HG02981 (cell line): ENCODE data around the gene CFAP251.
"Not testable (repeated sequence)": the region's sequence is repeated elsewhere in the genome, so short reads cannot be mapped to it uniquely, and the experiment has no call there.

Experiments
- ATAC-seq: cut with Tn5 transposase; IDR thresholded peaks from one replicate; pipeline ENCODE4 v1.9.1; 2021; ENCODE audit warnings: mild to moderate bottlenecking, moderate library complexity; ENCODE audit not compliant: unreplicated experiment

The CFAP251 gene

DNA sequence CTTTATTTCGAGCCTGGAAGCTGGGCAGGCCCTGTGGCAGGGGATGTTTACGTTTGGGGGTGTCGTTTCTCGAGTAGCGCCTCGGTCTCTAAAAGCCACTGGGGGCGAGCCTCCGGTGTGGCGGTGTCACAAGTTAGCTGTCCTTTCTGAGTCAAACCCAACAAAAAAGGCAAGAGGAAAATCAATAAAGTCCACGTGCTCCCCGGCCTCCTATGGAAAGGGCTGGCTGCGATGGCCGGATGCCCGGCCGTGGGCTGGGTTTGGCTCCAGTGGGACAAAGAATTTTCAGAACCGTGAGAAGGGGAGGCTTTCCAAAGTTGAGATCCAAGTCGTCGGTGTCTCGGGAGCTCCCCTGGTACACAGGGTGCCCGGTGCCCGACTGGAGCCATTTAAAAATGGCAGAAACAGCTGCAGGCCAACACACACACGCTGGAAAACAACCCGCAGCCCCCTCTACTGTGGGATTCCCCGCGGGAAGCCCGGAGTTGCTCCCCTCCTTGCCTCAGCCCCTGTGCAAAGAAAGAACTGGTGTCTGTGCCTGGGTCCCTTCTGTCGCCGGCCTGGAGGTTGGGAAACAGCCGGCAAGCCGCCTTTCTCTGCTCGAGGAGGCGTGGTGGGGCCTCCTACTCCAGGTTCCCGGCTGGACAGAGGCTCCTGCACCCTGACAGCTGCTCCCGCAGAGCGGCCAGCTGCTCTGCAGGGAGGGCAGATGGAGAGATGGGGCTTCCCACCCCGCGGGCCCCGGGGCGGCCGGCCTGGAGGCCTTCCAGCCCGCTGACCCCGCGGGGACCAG, 105.1 kb downstream of the CFAP251 start:
- ATAC-seq = no peak

DNA sequence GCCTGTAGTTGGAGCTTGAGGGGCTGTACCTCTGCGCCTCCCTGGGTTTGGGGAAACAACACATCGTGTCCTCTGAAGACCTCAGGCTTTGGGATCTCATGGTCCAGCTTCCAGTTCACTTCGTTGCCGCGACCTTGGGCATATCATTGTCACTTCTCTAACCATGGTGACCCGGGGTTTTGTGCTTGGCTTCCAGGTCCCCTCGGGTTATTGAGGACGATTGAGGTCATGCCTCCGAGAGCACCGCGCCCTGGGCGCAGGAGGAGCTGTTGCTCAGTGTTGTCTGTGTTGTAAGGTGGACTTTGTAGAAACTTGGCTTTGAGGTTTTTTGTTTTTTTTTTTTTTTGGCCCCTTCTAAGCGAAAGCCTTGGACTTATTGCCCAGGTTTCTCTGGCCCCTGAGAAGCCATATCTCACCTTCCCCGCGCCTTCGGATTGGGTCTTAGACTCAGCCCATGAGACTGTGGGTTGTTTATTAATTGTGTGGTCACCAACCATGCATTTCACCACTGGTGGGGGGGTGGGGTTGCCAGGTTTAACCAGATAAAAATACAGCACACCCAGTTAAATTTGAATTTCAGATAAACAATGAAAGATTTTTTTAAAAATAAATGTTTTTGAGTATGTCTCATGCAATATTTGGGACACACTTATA, 105.9 kb downstream of the CFAP251 start:
- ATAC-seq = no peak

- ATAC-seq = no peak
Measured at GRCh38 chr12:122026706-122027333, 108.4 kb downstream of the CFAP251 start.

- no peak for ATAC-seq
Measured at GRCh38 chr12:122028165-122028904, 109.9 kb downstream of the CFAP251 start.

DNA sequence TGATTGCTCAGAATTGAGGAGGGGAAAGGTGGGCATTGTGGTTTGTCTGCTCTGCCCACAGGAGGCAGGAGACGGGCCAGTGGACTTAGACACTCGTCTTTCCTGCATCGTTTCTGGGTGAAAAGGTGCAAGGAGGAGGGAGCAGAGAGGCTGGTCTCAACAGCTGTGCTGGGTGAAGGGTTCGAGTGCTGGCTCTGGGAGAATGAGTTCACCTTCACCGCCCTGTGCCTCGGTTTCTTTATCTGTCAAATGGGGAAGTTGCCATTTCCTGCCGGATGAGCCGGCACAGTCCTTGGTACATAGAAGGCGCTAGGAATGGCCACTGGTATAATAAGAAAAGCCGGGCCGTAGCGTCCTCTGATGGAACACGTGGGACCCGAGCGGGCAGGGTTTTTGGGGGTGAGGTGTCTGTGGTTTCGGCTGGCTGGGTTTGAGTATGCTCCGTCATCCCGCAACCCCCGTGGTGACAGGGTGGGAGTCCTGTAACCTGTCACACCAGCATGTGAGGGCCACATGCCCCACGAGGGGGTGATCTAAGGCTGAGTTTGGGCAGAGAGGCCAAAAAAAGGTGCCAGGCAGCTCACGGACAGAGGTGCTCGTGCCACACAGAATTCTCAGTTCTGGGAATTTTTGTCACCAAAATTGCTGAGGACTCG, 110.6 kb downstream of the CFAP251 start:
- ATAC-seq = peak; percentile 52

DNA sequence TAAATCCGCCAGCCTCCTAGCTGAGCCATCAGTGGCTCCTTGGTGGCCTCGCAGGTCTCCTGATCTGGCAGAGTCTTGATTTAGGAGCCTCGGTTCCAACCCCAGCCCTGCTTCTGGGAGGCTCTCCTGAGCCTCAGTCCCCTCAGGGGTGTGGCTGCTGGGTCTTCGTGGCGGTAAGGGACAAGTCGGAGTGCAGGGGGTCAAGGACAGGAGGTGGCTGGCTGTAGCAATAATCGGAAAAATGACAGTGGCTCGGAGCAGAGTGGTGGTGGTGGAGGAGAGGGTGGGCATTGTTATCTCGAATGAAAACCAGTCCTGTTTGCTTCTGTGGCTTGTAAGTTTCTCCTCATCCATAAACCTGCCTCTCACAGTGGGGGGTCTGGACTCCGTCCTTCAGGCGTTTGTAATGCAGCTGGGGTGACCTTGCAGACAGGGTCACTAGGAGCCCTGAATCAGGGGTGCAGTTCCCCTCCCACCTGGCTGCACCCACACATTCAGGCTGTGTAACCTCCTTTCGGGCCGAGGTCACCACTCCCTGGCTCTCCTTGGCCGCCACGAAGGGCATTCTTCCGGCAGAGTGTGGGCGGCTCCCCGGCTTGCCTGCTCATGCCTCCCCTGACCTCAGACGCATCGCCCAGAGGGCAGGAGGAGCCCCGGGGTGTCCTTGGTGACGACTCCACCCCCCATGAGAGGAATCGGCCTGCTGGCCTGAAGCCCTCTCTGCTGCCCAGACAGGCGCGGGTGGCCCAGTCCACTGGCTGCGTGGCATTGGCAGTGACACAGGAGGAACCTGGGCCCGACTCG, 111.4 kb downstream of the CFAP251 start:
- no peak for ATAC-seq

GRCh38 chr12:122030424-122031035, 112.1 kb downstream of the CFAP251 start:
- no peak for ATAC-seq

GRCh38 chr12:122031342-122032216, 113.2 kb downstream of the CFAP251 start:
- ATAC-seq = no peak

- ATAC-seq = no peak
Measured at GRCh38 chr12:122032580-122032979, 114.2 kb downstream of the CFAP251 start.

GRCh38 chr12:122035292-122035691, 116.9 kb downstream of the CFAP251 start:
- ATAC-seq = no peak

- ATAC-seq = no peak
Measured at GRCh38 chr12:122036153-122036552, 117.8 kb downstream of the CFAP251 start.

GRCh38 chr12:122040579-122041386, 122.4 kb downstream of the CFAP251 start:
- ATAC-seq = no peak

GRCh38 chr12:122041458-122041857, 123.1 kb downstream of the CFAP251 start:
- ATAC-seq = not testable (repeated sequence)

GRCh38 chr12:122042910-122043309, 124.5 kb downstream of the CFAP251 start:
- no peak for ATAC-seq

DNA sequence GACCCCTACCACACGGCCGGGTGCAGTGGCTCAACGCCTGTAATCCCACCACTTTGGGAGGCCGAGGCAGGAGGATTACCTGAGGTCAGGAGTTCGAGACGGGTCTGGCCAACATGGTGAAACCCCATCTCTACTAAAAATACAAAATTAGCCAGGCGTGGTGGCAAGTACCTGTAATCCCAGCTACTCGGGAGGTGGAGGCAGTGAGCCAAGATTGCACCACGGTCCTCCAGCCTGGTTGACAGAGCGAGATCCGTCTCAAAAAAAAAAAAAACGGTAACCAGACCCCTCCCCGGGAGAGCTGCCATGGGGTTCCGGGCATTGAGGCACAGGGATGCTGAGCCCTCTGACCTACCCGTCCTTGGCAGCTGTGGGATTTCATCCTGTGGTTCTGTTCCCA, 125.1 kb downstream of the CFAP251 start:
- ATAC-seq = no peak

DNA sequence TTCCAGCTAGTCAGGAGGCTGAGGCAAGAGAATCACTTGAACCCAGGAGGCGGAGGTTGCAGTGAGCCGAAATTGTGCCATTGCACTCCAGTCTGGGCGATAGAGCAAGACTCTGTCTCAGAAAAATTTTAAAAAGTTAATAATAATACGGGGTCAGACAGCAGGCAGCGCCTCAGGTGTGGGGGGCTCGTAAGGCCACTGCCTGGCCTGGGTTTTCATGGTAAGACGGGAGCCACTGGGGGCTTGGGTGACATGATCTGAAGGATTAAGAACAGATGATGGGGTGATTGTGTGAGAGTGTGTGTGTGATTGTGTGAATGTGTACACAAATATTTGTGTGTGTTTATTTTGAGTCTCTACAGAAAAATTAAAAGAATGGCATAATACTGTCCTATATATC, 126.9 kb downstream of the CFAP251 start:
- ATAC-seq = no peak

DNA sequence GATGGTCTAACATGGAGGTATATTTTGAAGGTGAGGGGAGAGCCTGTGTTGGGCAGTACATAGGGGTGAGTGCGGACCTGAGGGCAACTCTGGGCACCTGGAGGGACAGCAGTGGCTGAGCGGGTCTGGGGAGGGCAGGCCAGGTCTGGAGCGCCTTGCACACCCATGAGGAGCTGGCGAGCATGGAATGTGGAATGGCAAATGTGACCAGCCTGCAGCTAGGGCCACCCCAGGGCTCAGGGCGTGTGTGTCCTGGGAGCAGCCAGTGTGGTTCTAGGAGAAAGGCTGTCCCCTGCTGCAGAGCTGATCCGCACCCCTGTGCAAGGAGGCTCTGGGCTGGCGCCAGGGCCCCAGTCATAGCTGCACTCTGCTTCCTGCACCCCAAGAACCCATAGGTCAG, 127.8 kb downstream of the CFAP251 start:
- no peak for ATAC-seq

- ATAC-seq = no peak
Measured at GRCh38 chr12:122048151-122048550, 129.8 kb downstream of the CFAP251 start.
